Trophoblast cell (in vitro differentiated cells and primary cell): ENCODE measurements around the gene RBM47.
A peak's percentile ranks its signal among the peaks of the same experiment; 100 is the strongest.

Source experiments
- DNase-seq, 2 donors: peaks; one replicate each; pipeline ENCODE4 v3.0.0-alpha.2; 2016
- H2AFZ ChIP-seq: 2 replicates; pipeline ENCODE4 v1.6.1; 2013; ENCODE audit warnings: low read length, moderate library complexity, mild to moderate bottlenecking; ENCODE audit not compliant: insufficient read depth, poor library complexity
- H2AK5ac ChIP-seq: 2 replicates; pipeline ENCODE4 v1.6.1; 2013; ENCODE audit warnings: mild to moderate bottlenecking, low read length
- H2BK120ac ChIP-seq: 2 replicates; pipeline ENCODE4 v1.6.1; 2013; ENCODE audit warnings: low read length, mild to moderate bottlenecking, moderate library complexity; ENCODE audit not compliant: insufficient read depth, poor library complexity
- H2BK12ac ChIP-seq: 2 replicates; pipeline ENCODE4 v1.6.1; 2013; ENCODE audit warnings: mild to moderate bottlenecking, low read length, moderate library complexity
- H2BK5ac ChIP-seq: 2 replicates; pipeline ENCODE4 v1.6.1; 2013; ENCODE audit warnings: low read length, low read depth, moderate library complexity, mild to moderate bottlenecking; ENCODE audit not compliant: poor library complexity
- H3K14ac ChIP-seq: 2 replicates; pipeline ENCODE4 v1.6.1; 2013; ENCODE audit warnings: mild to moderate bottlenecking, low read length
- H3K18ac ChIP-seq: 2 replicates; pipeline ENCODE4 v1.6.1; 2013; ENCODE audit warnings: mild to moderate bottlenecking, low read length
- H3K23ac ChIP-seq: 2 replicates; pipeline ENCODE4 v1.6.1; 2013; ENCODE audit warnings: low read length
- H3K27ac ChIP-seq: 2 replicates; pipeline ENCODE4 v1.5.1; 2013; ENCODE audit warnings: low read depth, mild to moderate bottlenecking, inconsistent platforms, low read length, moderate library complexity
- H3K27me3 ChIP-seq: 2 replicates; pipeline ENCODE4 v1.6.1; 2013; ENCODE audit warnings: inconsistent platforms, mild to moderate bottlenecking, low read length, moderate library complexity; ENCODE audit not compliant: insufficient read depth
- H3K36me3 ChIP-seq, 2 experiments: 1 replicate in 1 of 2; 2 replicates in 1 of 2; pipeline ENCODE4 v1.6.1; 2013; ENCODE audit warnings: low read length in 2 of 2, mild to moderate bottlenecking in 2 of 2, moderate library complexity in 1 of 2; ENCODE audit not compliant: insufficient read depth in 2 of 2, control insufficient read depth in 1 of 2
- H3K4ac ChIP-seq: 2 replicates; pipeline ENCODE4 v1.6.1; 2013; ENCODE audit warnings: low read depth, mild to moderate bottlenecking, low read length, moderate library complexity
- H3K4me1 ChIP-seq, 2 experiments: 1 replicate in 1 of 2; 2 replicates in 1 of 2; pipeline ENCODE4 v1.6.1; 2013; ENCODE audit warnings: low read length in 2 of 2, mild to moderate bottlenecking in 2 of 2, moderate library complexity in 1 of 2; ENCODE audit not compliant: insufficient read depth in 2 of 2, control insufficient read depth in 1 of 2
- H3K4me2 ChIP-seq: 2 replicates; pipeline ENCODE4 v1.6.1; 2013; ENCODE audit warnings: inconsistent platforms, mild to moderate bottlenecking, low read length, moderate library complexity
- H3K4me3 ChIP-seq: 2 replicates; pipeline ENCODE4 v1.5.1; 2013; ENCODE audit warnings: mild to moderate bottlenecking, low read depth, low read length, inconsistent platforms
- H3K79me1 ChIP-seq: one replicate; pipeline ENCODE4 v1.6.1; 2013; ENCODE audit warnings: low read length
- H3K79me2 ChIP-seq: 2 replicates; pipeline ENCODE4 v1.6.1; 2013; ENCODE audit warnings: low read length, mild to moderate bottlenecking; ENCODE audit not compliant: control insufficient read depth, insufficient read depth, poor library complexity
- H3K9ac ChIP-seq: 2 replicates; pipeline ENCODE4 v1.6.1; 2013; ENCODE audit warnings: mild to moderate bottlenecking, low read length
- H3K9me3 ChIP-seq: 2 replicates; pipeline ENCODE4 v1.6.1; 2013; ENCODE audit warnings: low read depth, mild to moderate bottlenecking, control low read depth, inconsistent platforms, low read length; ENCODE audit not compliant: insufficient read depth
- H4K12ac ChIP-seq: 2 replicates; pipeline ENCODE4 v1.6.1; 2013; ENCODE audit warnings: low read depth, mild to moderate bottlenecking, low read length, moderate library complexity
- H4K8ac ChIP-seq: 2 replicates; pipeline ENCODE4 v1.6.1; 2013; ENCODE audit warnings: low read depth, mild to moderate bottlenecking, low read length, moderate library complexity
- H4K91ac ChIP-seq: one replicate; pipeline ENCODE4 v1.6.1; 2013; ENCODE audit warnings: low read depth, mild to moderate bottlenecking, low read length, moderate library complexity
- WGBS: extraction: QIAGEN DNeasy Blood & Tissue Kit; methylation state at CpG from one replicate; pipeline ENCODE4 v1.1.7; 2013; ENCODE audit warnings: missing lambda C conversion rate; ENCODE audit not compliant: insufficient read length, insufficient coverage; ENCODE audit errors: extremely low coverage; 5-methylcytosine and 5-hydroxymethylcytosine counted together

The RBM47 gene

GRCh38 chr4:40380647-40381046, 249.0 kb downstream of the RBM47 start:
- no peak overlapping the region for H4K8ac ChIP-seq
- H2BK120ac ChIP-seq = no peak overlapping the region
- no peak overlapping the region for H3K4me3 ChIP-seq
- no peaks in the 10 kb centered on the region for H3K79me2 ChIP-seq
- WGBS = no CpG with 5 or more reads among the region's 5 CpGs
- no peak overlapping the region for H3K9ac ChIP-seq
- peak; percentile 51 to 59 for DNase-seq
- no peak overlapping the region for H2BK5ac ChIP-seq
- H3K4me2 ChIP-seq = no peak overlapping the region
- H3K79me1 ChIP-seq = no peaks in the 10 kb centered on the region
- no peak overlapping the region for H3K4ac ChIP-seq
- H2BK12ac ChIP-seq = no peak overlapping the region
- no peak overlapping the region for H4K91ac ChIP-seq
- H3K14ac ChIP-seq = no peak overlapping the region
- no peak overlapping the region for H3K23ac ChIP-seq
- H3K9me3 ChIP-seq = no peaks in the 10 kb centered on the region
- H3K27ac ChIP-seq = no peak overlapping the region
- H3K18ac ChIP-seq = no peak overlapping the region
- H3K27me3 ChIP-seq = no peaks in the 10 kb centered on the region
- H3K36me3 ChIP-seq = no peaks in the 10 kb centered on the region
- H2AFZ ChIP-seq = no peak overlapping the region
- no peak overlapping the region for H4K12ac ChIP-seq
- H2AK5ac ChIP-seq = no peak overlapping the region
- no peaks in the 10 kb centered on the region for H3K4me1 ChIP-seq

GRCh38 chr4:40379248-40379647, 250.4 kb downstream of the RBM47 start:
- Histone ChIP-seq H4K91ac (no peak overlapping the region), H3K23ac (no peak overlapping the region), H3K27me3 (no peaks in the 10 kb centered on the region), H3K27ac (no peak overlapping the region), H4K8ac (no peak overlapping the region), H3K79me2 (no peaks in the 10 kb centered on the region), H2BK120ac (no peak overlapping the region), H2BK5ac (no peak overlapping the region), H3K18ac (no peak overlapping the region), H4K12ac (no peak overlapping the region), H3K9ac (no peak overlapping the region), H3K4me3 (no peak overlapping the region), H3K14ac (no peak overlapping the region), H3K9me3 (no peaks in the 10 kb centered on the region), H3K4ac (no peak overlapping the region), H2BK12ac (no peak overlapping the region), H3K4me2 (no peak overlapping the region), H3K4me1 (no peaks in the 10 kb centered on the region), H2AK5ac (no peak overlapping the region), H3K36me3 (no peaks in the 10 kb centered on the region), H2AFZ (no peak overlapping the region), H3K79me1 (no peaks in the 10 kb centered on the region)
- WGBS = no CpG with 5 or more reads among the region's 3 CpGs
- DNase-seq = no peak

- H2AK5ac ChIP-seq = no peak overlapping the region
- no peak overlapping the region for H2BK12ac ChIP-seq
- H3K14ac ChIP-seq = no peak overlapping the region
- H2BK5ac ChIP-seq = no peak overlapping the region
- no peak overlapping the region for H3K27ac ChIP-seq
- no peak overlapping the region for H2BK120ac ChIP-seq
- peak; percentile 73 to 90 for DNase-seq
- H4K8ac ChIP-seq = no peak overlapping the region
- H2AFZ ChIP-seq = no peak overlapping the region
- H3K4me1 ChIP-seq = no peaks in the 10 kb centered on the region
- no CpG with 5 or more reads among the region's 2 CpGs for WGBS
- H3K4me2 ChIP-seq = no peak overlapping the region
- no peak overlapping the region for H3K18ac ChIP-seq
- no peaks in the 10 kb centered on the region for H3K9me3 ChIP-seq
- no peak overlapping the region for H3K4ac ChIP-seq
- H3K36me3 ChIP-seq = no peaks in the 10 kb centered on the region
- no peaks in the 10 kb centered on the region for H3K79me1 ChIP-seq
- H3K27me3 ChIP-seq = no peaks in the 10 kb centered on the region
- H3K23ac ChIP-seq = no peak overlapping the region
- no peak overlapping the region for H3K9ac ChIP-seq
- H4K91ac ChIP-seq = no peak overlapping the region
- H3K4me3 ChIP-seq = no peak overlapping the region
- no peak overlapping the region for H4K12ac ChIP-seq
- no peaks in the 10 kb centered on the region for H3K79me2 ChIP-seq
Measured at GRCh38 chr4:40378619-40379018, 251.0 kb downstream of the RBM47 start.

GRCh38 chr4:40377512-40378365, 251.9 kb downstream of the RBM47 start:
- no peak overlapping the region for H3K14ac ChIP-seq
- no peak overlapping the region for H4K8ac ChIP-seq
- no peak overlapping the region for H2BK120ac ChIP-seq
- no peak overlapping the region for H3K4me3 ChIP-seq
- H3K4me1 ChIP-seq = no peaks in the 10 kb centered on the region
- no peaks in the 10 kb centered on the region for H3K79me2 ChIP-seq
- no peak overlapping the region for H3K4ac ChIP-seq
- H2AK5ac ChIP-seq = no peak overlapping the region
- H2BK5ac ChIP-seq = no peak overlapping the region
- H4K91ac ChIP-seq = no peak overlapping the region
- H3K23ac ChIP-seq = no peak overlapping the region
- H2BK12ac ChIP-seq = no peak overlapping the region
- WGBS = no CpG with 5 or more reads among the region's 7 CpGs
- H2AFZ ChIP-seq = no peak overlapping the region
- no peaks in the 10 kb centered on the region for H3K36me3 ChIP-seq
- peak; percentile 92 to 95 for DNase-seq
- no peak overlapping the region for H3K27ac ChIP-seq
- no peak overlapping the region for H3K4me2 ChIP-seq
- H3K27me3 ChIP-seq = no peaks in the 10 kb centered on the region
- H4K12ac ChIP-seq = no peak overlapping the region
- H3K18ac ChIP-seq = no peak overlapping the region
- H3K9ac ChIP-seq = no peak overlapping the region
- H3K9me3 ChIP-seq = no peaks in the 10 kb centered on the region
- H3K79me1 ChIP-seq = no peaks in the 10 kb centered on the region
